NCI-H1092 (cell line): ENCODE measurements around the gene ZC3H8.
"Not testable (repeated sequence)": the region's sequence is repeated elsewhere in the genome, so short reads cannot be mapped to it uniquely, and the experiment has no call there.

Source experiments
- DNase-seq: peaks from one replicate; lab custom pipeline; 2025; lab: John Stamatoyannopoulos, UW

The ZC3H8 gene

GRCh38 chr2:112254466-112255240, at the start of gene ZC3H8:
TSS of gene ZC3H8 (minus strand) at chr2:112255042. CDS start at chr2:112254981, 61 bp downstream.
- DNase-seq = peak; percentile 81

DNA sequence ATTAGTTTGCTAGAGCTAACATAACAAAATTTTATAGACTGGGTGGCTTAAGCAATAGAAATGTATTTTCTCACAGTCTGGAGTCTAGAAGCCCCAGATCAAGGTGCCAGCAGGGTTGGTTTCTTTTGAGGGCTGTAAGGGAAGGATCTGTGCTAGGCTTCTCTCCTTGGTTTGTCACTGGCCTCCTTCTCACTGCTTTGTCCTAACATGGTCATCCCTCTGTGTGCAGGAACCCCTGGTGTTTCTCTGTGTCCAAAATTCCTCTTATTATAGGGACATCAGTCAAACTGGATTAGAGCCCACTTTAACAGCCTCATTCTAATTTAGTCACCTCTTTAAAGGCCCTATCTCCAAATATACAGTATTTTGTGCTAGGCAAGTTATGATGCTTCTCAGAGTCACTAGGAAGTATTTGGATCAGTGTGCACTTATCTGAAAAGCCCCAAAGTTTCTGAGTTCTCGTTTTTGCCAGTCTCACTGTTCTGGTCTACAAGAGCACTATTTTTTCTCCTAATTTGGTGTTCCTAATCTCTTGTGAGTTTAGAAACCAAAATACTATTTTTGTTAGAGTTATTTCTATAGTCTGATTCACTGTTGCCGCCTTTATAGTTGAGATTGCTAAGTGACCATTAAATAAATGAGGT, 49.6 kb upstream of the ZC3H8 start:
- no peak for DNase-seq

GRCh38 chr2:112301973-112302372, 47.1 kb upstream of the ZC3H8 start:
- no peak for DNase-seq

DNA sequence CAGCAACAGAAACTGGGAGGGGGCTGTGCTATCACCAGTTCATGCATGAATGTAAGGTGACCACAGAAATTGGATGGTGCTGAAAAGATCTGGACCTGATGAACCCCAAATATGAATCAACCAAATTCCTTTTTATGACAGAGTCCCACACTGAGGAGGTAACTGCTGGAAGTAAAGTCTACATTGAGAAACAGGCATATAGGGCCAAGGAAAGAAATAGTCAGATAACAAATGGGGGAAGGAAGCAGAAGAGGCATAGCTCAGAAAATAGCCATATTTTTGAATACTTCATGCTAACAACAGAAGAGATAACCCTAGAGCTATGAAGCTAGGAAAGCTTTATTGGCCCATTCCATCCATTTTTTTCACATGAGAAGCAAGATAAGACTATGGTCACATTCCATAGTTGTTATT, 46.3 kb upstream of the ZC3H8 start:
- no peak for DNase-seq

DNA sequence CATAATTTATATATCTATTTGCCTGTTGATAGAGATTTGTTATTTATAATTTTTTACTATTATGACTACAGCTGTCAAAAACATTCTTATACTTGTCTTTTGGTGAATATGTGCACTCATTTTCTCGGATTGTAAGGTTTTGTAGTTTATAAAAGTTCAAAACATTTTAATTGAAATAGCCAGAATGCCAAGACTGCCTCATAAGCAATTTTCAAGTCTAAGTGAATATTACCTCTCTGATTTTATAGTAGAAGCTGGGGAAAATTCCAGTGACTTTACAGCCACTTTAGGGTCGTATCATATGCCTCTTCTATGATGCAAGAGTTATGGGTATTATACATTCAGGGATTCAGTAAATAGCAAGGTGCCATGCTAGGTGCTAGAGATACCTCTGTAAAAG, 41.6 kb upstream of the ZC3H8 start:
- DNase-seq = no peak

- no peak for DNase-seq
Observed at GRCh38 chr2:112295407-112296078, 40.7 kb upstream of the ZC3H8 start.

GRCh38 chr2:112293636-112294401, 39.0 kb upstream of the ZC3H8 start:
- no peak for DNase-seq

DNA sequence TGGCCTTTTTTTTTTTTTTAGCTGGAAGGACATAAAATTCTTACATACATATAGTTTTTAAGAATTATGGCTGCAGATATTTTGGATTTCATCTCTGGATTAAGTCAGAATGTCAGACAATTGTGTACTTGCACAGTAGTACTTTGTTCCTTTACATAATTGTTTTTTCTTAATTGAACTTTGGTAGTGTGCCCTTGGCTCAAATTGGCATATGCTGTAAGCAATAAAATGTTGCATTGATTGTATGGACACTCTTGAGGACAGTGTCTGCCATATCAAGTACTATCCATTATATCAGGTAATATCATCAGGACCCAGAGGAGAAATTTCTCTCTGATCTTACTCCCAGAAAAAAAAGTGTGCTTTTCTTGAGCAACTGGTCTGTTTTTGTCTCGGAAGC, 35.8 kb upstream of the ZC3H8 start:
- DNase-seq = no peak

DNA sequence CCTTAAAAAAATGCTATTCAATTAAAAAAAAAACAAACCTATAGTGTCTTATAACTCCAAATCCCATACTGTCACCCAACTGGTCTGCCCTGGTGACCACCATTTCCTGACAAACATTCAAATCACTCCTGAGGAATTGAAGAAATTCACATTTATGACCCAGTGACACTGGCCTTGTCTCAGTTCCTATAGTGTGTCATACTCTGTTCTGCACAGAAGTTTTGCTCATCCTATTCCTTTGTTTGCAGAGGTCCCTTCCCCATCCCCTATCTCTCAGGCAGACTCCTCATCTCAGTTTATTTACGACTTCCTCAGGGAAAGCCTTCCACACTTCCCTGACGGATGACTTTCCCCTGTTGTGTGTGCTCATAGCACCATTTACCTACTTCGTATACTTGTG, 35.2 kb upstream of the ZC3H8 start:
- DNase-seq = no peak

DNA sequence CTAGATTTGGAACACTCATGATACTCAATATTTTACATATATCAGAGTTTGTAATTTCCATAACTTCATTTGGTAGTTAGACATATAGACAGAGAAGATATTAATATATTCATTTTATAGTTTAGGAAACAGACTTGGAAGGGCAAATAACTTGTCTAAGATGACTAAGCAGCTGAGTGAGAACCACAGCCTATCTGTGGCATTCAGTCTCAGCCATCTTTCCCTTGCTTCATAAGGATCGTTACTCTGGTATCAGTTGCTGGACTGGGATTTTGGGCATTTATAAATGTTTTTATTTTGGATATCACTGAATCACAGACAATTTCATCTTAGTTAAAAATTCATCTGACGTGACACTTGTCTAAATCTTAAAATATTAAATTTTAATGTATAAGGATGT, 28.7 kb upstream of the ZC3H8 start:
- DNase-seq = not testable (repeated sequence)

- not testable (repeated sequence) for DNase-seq
Observed at GRCh38 chr2:112282066-112282465, 27.2 kb upstream of the ZC3H8 start.

- no peak for DNase-seq
Observed at GRCh38 chr2:112277596-112278220, 22.9 kb upstream of the ZC3H8 start.

DNA sequence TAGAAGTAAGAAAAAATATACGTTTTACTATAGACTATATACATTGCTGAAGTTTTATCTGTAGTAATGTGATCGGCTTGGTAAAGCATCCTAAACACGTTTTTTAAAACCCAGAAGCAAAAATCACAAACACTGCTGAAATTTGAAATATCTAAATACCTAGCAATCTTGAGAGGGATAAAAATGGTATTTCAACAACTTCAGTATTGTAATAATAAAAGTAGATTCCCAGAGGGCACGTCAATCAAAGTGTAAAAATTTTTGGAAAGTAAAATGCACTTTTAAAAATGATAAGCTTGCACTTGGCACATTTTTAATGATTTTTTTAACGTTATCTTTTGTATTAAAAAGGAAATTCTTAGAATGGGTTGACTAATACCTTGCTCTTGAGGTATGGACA, 22.1 kb upstream of the ZC3H8 start:
- no peak for DNase-seq

- peak; percentile 72 for DNase-seq
Observed at GRCh38 chr2:112275887-112276773, 21.3 kb upstream of the ZC3H8 start.

DNA sequence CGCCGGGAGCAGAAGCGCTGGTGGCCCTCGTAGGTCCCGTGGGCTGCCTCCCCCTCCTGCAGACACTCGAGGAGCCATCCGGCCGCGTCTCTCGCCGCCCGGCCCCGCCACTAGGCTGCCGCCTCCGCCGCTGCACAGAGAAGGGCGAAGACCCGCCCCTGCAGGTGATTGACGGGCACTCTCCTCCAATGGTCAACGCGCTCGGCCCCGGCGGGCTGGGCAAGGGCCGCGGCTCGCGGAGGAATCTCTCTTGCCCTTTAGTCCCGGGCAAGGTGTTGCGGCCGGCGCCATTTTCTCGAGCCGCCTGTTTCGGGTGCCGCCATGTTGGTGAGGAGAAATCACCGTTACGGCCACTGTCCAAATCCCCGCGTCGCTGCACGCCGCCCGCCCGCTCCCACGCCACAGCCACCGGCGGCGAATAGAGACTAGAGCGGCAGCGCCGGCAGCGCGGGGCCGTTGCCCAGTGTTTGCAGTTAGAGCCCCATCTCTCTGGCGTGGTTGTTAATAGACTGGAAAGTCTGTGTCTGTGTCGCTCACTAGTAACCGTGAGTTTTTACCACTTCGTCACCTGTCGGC, 20.6 kb upstream of the ZC3H8 start, which contains the start of gene ZC3H6:
ZC3H6 (plus strand) TSS at position 287 of the 576 bp plus-strand sequence. CDS start 398 bp downstream, outside the sequence.
- DNase-seq = peak; percentile 90

DNA sequence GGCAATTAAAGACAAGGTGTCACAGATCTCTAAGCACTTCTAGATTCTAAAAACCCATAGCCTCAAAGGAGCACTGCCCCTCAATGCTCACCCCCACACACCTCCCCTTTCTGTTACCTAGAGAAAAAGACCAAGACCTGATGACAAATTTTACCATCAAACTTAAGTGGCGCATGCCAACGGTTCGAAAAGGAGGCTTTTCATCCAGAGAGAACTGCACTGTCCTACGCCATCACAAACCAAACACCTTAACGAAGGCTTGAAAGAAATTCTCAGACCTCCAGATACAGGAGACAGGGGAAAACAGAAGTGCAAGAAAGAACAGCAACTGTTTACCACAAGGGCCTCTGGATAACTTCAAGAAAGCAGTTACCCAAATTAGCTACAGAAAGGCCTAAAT, 18.5 kb upstream of the ZC3H8 start:
- no peak for DNase-seq

GRCh38 chr2:112272669-112273068, 17.8 kb upstream of the ZC3H8 start:
- no peak for DNase-seq

DNA sequence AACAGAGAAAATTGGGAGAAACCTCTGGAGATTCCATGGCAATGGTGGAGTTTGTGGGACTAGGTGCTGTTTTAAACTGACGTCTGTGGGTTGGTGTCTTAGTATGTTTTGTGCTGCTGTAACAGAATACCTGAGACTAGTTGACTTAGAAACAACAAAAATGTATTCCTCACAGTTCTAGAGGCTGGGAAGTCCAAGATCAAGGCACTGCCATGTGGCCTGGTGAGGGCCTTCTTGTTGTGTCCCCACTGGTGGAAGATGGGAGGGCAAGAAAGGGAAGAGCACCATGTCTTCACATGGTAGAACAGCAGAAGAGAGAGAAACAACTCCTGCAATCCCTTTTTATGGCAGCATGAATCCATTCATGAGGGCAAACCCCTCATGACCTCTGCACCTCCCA, 13.7 kb upstream of the ZC3H8 start:
- no peak for DNase-seq

- no peak for DNase-seq
Observed at GRCh38 chr2:112262876-112263275, 8.0 kb upstream of the ZC3H8 start.

- DNase-seq = no peak
Observed at GRCh38 chr2:112260295-112260625, 5.4 kb upstream of the ZC3H8 start.
